Type B pancreatic cell (in vitro differentiated cells): ENCODE measurements around the gene SLC5A10. TPM values are rescaled to one million over a fixed set of nuclear protein-coding genes. Genes with fewer than 3 reads are reported as not detected.

Source experiments
- DNase-seq: peaks from one replicate; pipeline ENCODE4 v3.0.0; 2021; ENCODE audit warnings: mixed read lengths; ENCODE audit not compliant: unreplicated experiment; ENCODE audit errors: extremely low spot score
- H3K27ac Mint-ChIP-seq: 2 replicates; pipeline ENCODE4 v1.8.0; 2021; ENCODE audit warnings: mild to moderate bottlenecking, mixed read lengths
- H3K27me3 Mint-ChIP-seq: 2 replicates; pipeline ENCODE4 v1.8.0; 2021; ENCODE audit warnings: mixed read lengths
- H3K36me3 Mint-ChIP-seq: 2 replicates; pipeline ENCODE4 v1.8.0; 2021; ENCODE audit warnings: mixed read lengths
- H3K4me1 Mint-ChIP-seq: one replicate; pipeline ENCODE4 v1.8.0; 2021; ENCODE audit warnings: mixed read lengths; ENCODE audit not compliant: unreplicated experiment
- H3K4me3 Mint-ChIP-seq: 2 replicates; pipeline ENCODE4 v1.8.0; 2021; ENCODE audit warnings: mild to moderate bottlenecking, mixed read lengths
- H3K9me3 Mint-ChIP-seq: 2 replicates; pipeline ENCODE4 v1.8.0; 2021; ENCODE audit warnings: mixed read lengths
- CTCF ChIP-seq: fragments of 200-600 bp; sonication (generic); conservative IDR thresholded peaks from 2 replicates; pipeline ENCODE4 v1.5.0; 2021; ENCODE audit warnings: antibody characterized with exemption, mild to moderate bottlenecking
- total RNA-seq: library from RNA; stranded (reverse); gene quantifications from 2 replicates; pipeline ENCODE4 v1.2.1, GENCODE V29; 2021; ENCODE audit warnings: low replicate concordance

Gene SLC5A10
- total RNA-seq, 1 donor from 2014 or later: 0.19 TPM

GRCh38 chr17:18916816-18917500 is 35.0 kb upstream of the SLC5A10 start:
- H3K27ac Mint-ChIP-seq: no peak overlapping the region
- no peak overlapping the region for H3K4me3 Mint-ChIP-seq
- no peaks in the 10 kb centered on the region for H3K27me3 Mint-ChIP-seq
- peaks cover 45% of the 10 kb centered on the region for H3K36me3 Mint-ChIP-seq
- no peaks in the 10 kb centered on the region for H3K9me3 Mint-ChIP-seq
- TF ChIP-seq CTCF: no peak
- no peak for DNase-seq
- H3K4me1 Mint-ChIP-seq: peaks cover 21% of the 10 kb centered on the region

GRCh38 chr17:18917506-18918032 is 34.4 kb upstream of the SLC5A10 start:
- Mint-ChIP-seq H3K36me3 (peaks cover 46% of the 10 kb centered on the region), H3K4me1 (peaks cover 24% of the 10 kb centered on the region), H3K9me3 (no peaks in the 10 kb centered on the region), H3K4me3 (no peak overlapping the region), H3K27me3 (no peaks in the 10 kb centered on the region), H3K27ac (no peak overlapping the region)
- no peak for DNase-seq
- TF ChIP-seq CTCF: no peak

- Mint-ChIP-seq H3K9me3 (no peaks in the 10 kb centered on the region), H3K27me3 (no peaks in the 10 kb centered on the region), H3K4me1 (peaks cover 24% of the 10 kb centered on the region), H3K36me3 (peaks cover 44% of the 10 kb centered on the region), H3K4me3 (no peak overlapping the region), H3K27ac (peak overlapping the region; percentile 55)
- no peak for DNase-seq
- no peak for TF ChIP-seq CTCF
Observed at GRCh38 chr17:18919963-18920362, 32.0 kb upstream of the SLC5A10 start.

GRCh38 chr17:18920911-18921441 is 31.0 kb upstream of the SLC5A10 start:
- Mint-ChIP-seq H3K27me3 (no peaks in the 10 kb centered on the region), H3K4me3 (no peak overlapping the region), H3K36me3 (peaks cover 40% of the 10 kb centered on the region), H3K27ac (no peak overlapping the region), H3K9me3 (no peaks in the 10 kb centered on the region), H3K4me1 (peaks cover 24% of the 10 kb centered on the region)
- no peak for TF ChIP-seq CTCF
- DNase-seq: no peak

GRCh38 chr17:18921485-18921884 is 30.5 kb upstream of the SLC5A10 start:
- no peak overlapping the region for H3K4me3 Mint-ChIP-seq
- peaks cover 37% of the 10 kb centered on the region for H3K36me3 Mint-ChIP-seq

More at GRCh38 chr17:18921485-18921884, 30.5 kb upstream of the SLC5A10 start:
- H3K27me3 Mint-ChIP-seq: no peaks in the 10 kb centered on the region
- H3K27ac Mint-ChIP-seq: no peak overlapping the region
- peaks cover 24% of the 10 kb centered on the region for H3K4me1 Mint-ChIP-seq
- H3K9me3 Mint-ChIP-seq: no peaks in the 10 kb centered on the region
- no peak for DNase-seq
- TF ChIP-seq CTCF: no peak
